Dendritic cell treated with granulocyte-macrophage colony-stimulating factor and Interleukin-4, amounts not matched to agents 40 ng/mL and 50 ng/mL, for 4 days (primary cell): ENCODE data around the gene MVD.

Experiments used
- H3K27ac Mint-ChIP-seq: one replicate; pipeline ENCODE4 v1.8.0; 2022; ENCODE audit warnings: mild to moderate bottlenecking, mixed read lengths
- H3K27me3 Mint-ChIP-seq: one replicate; pipeline ENCODE4 v1.8.0; 2022; ENCODE audit warnings: mild to moderate bottlenecking, mixed read lengths
- H3K36me3 Mint-ChIP-seq: one replicate; pipeline ENCODE4 v1.8.0; 2022; ENCODE audit warnings: low read depth, mixed read lengths
- H3K4me1 Mint-ChIP-seq: one replicate; pipeline ENCODE4 v1.8.0; 2022; ENCODE audit warnings: low read depth, mixed read lengths
- H3K4me3 Mint-ChIP-seq: one replicate; pipeline ENCODE4 v1.8.0; 2022; ENCODE audit warnings: mild to moderate bottlenecking, moderate library complexity, mixed read lengths
- H3K9me3 Mint-ChIP-seq: one replicate; pipeline ENCODE4 v1.8.0; 2022; ENCODE audit warnings: mixed read lengths
- intact Hi-C: fragments of 100-400 bp; cut with micrococcal nuclease; formaldehyde crosslinking; loops from one replicate; pipeline ENCODE4 v1.15.0; 2022

MVD gene

GRCh38 chr16:88665148-88665547 is 2.3 kb upstream of the MVD start:
- Mint-ChIP-seq H3K4me3 (no peak overlapping the region), H3K27ac (no peak overlapping the region), H3K27me3 (peaks cover 2% of the 10 kb centered on the region), H3K36me3 (peaks cover 40% of the 10 kb centered on the region), H3K9me3 (no peaks in the 10 kb centered on the region), H3K4me1 (peaks cover 41% of the 10 kb centered on the region)
- intact Hi-C loops, result no loop called here

DNA sequence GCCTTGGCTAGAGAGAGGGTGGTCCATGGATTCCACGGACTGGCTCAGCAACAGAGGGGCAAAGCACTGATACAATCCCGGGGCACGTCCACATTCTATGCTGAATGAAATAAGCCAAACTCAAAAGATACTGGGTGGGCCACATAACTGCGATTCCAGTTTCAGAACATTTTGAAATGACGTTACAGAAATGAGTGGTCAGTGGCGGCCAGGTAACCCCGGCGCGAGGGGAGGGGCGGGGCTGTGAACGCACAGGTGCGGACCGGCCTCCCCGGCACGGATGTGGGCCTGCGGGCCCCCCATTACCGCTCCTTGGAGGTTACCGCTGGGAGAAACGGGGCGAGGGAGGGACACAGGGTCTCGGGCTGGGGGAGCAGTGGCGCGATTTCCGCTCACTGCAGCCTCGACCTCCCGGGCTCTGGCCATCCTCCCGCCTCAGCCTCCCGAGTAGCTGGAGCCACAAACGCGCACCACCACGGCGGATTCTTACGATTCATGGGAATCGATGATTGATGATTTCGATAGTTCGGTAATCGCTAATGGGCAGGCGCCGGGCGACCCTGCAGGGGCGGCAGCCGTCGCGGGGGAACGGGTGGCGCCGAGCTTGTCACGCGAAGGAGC is 559 bp downstream of the MVD start:
- peaks cover 57% of the 10 kb centered on the region for H3K36me3 Mint-ChIP-seq
- intact Hi-C loops, result no loop called here
- no peaks in the 10 kb centered on the region for H3K9me3 Mint-ChIP-seq
- H3K27ac Mint-ChIP-seq, result peak overlapping the region; percentile 94
- H3K27me3 Mint-ChIP-seq, result peaks cover 2% of the 10 kb centered on the region
- peak overlapping the region; percentile 94 for H3K4me3 Mint-ChIP-seq
- H3K4me1 Mint-ChIP-seq, result peaks cover 32% of the 10 kb centered on the region

GRCh38 chr16:88661468-88661867 is 1.4 kb downstream of the MVD start:
- H3K4me3 Mint-ChIP-seq, result peak overlapping the region; percentile 44
- peaks cover 29% of the 10 kb centered on the region for H3K4me1 Mint-ChIP-seq
- H3K27me3 Mint-ChIP-seq, result peaks cover 2% of the 10 kb centered on the region
- H3K27ac Mint-ChIP-seq, result peak overlapping the region; percentile 17
- H3K9me3 Mint-ChIP-seq, result no peaks in the 10 kb centered on the region
- intact Hi-C loops, result no loop called here
- peaks cover 62% of the 10 kb centered on the region for H3K36me3 Mint-ChIP-seq

- H3K36me3 Mint-ChIP-seq, result peaks cover 75% of the 10 kb centered on the region
- H3K27me3 Mint-ChIP-seq, result peaks cover 2% of the 10 kb centered on the region
- peaks cover 27% of the 10 kb centered on the region for H3K4me1 Mint-ChIP-seq
- no peak overlapping the region for H3K4me3 Mint-ChIP-seq
- no peaks in the 10 kb centered on the region for H3K9me3 Mint-ChIP-seq
- intact Hi-C loops, result loop anchor here (1.0 kb wide), 1 partner anchor 10 kb away; no protein-coding TSS in a partner anchor
- H3K27ac Mint-ChIP-seq, result no peak overlapping the region
Measured at GRCh38 chr16:88659160-88659559, 3.7 kb downstream of the MVD start.

- intact Hi-C loops, result loop anchor here (1.0 kb wide), 1 partner anchor 9 kb away; no protein-coding TSS in a partner anchor
- Mint-ChIP-seq H3K27ac (no peak overlapping the region), H3K27me3 (peaks cover 2% of the 10 kb centered on the region), H3K4me1 (peaks cover 25% of the 10 kb centered on the region), H3K9me3 (no peaks in the 10 kb centered on the region), H3K4me3 (no peak overlapping the region), H3K36me3 (peaks cover 79% of the 10 kb centered on the region)
Measured at GRCh38 chr16:88658714-88659113, 4.2 kb downstream of the MVD start.

DNA sequence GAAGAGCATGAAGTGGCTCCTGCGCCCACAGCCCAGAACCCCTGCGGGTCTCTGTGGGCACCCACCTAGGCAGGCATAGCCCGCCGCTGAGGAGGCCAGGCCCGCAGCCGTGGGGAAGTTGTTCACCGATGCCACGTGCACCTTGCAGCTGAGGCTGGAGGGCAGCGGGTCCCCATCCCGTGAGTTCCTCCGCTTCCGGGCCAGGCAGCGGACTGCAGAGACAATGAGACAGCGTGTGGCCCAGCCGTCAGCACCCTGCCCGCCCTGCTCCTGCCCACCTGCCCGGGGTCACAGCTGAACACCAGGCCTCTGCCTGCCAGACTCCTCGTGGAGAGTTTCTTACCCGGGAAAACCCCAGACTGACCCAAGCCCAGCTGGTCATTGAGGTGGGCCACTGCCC is 5.5 kb downstream of the MVD start:
- intact Hi-C loops, result no loop called here
- no peak overlapping the region for H3K27ac Mint-ChIP-seq
- H3K9me3 Mint-ChIP-seq, result no peaks in the 10 kb centered on the region
- peaks cover 81% of the 10 kb centered on the region for H3K36me3 Mint-ChIP-seq
- H3K27me3 Mint-ChIP-seq, result peaks cover 2% of the 10 kb centered on the region
- no peak overlapping the region for H3K4me3 Mint-ChIP-seq
- peaks cover 25% of the 10 kb centered on the region for H3K4me1 Mint-ChIP-seq

- no peaks in the 10 kb centered on the region for H3K9me3 Mint-ChIP-seq
- H3K27me3 Mint-ChIP-seq, result no peaks in the 10 kb centered on the region
- H3K36me3 Mint-ChIP-seq, result peaks cover 90% of the 10 kb centered on the region
- no peak overlapping the region for H3K27ac Mint-ChIP-seq
- H3K4me1 Mint-ChIP-seq, result peaks cover 25% of the 10 kb centered on the region
- no peak overlapping the region for H3K4me3 Mint-ChIP-seq
- intact Hi-C loops, result no loop called here
Measured at GRCh38 chr16:88656291-88656980, 6.5 kb downstream of the MVD start.

GRCh38 chr16:88655733-88656281 is 7.1 kb downstream of the MVD start:
- peaks cover 25% of the 10 kb centered on the region for H3K4me1 Mint-ChIP-seq
- no peaks in the 10 kb centered on the region for H3K27me3 Mint-ChIP-seq
- H3K9me3 Mint-ChIP-seq, result no peaks in the 10 kb centered on the region
- no peak overlapping the region for H3K27ac Mint-ChIP-seq
- peaks cover 96% of the 10 kb centered on the region for H3K36me3 Mint-ChIP-seq
- intact Hi-C loops, result no loop called here
- H3K4me3 Mint-ChIP-seq, result no peak overlapping the region

- no peaks in the 10 kb centered on the region for H3K27me3 Mint-ChIP-seq
- peaks cover 20% of the 10 kb centered on the region for H3K4me1 Mint-ChIP-seq
- no peak overlapping the region for H3K4me3 Mint-ChIP-seq
- intact Hi-C loops, result no loop called here
- H3K27ac Mint-ChIP-seq, result no peak overlapping the region
- H3K9me3 Mint-ChIP-seq, result no peaks in the 10 kb centered on the region
- peaks cover 100% of the 10 kb centered on the region for H3K36me3 Mint-ChIP-seq
Measured at GRCh38 chr16:88655053-88655732, 7.7 kb downstream of the MVD start.

GRCh38 chr16:88654363-88655052 is 8.4 kb downstream of the MVD start:
- H3K9me3 Mint-ChIP-seq, result no peaks in the 10 kb centered on the region
- intact Hi-C loops, result loop anchor here (5.0 kb wide), 1 partner anchor 33 kb away; the partner anchor contains the start of gene SNAI3
- H3K27me3 Mint-ChIP-seq, result no peaks in the 10 kb centered on the region
- peaks cover 100% of the 10 kb centered on the region for H3K36me3 Mint-ChIP-seq
- H3K27ac Mint-ChIP-seq, result no peak overlapping the region
- no peak overlapping the region for H3K4me3 Mint-ChIP-seq
- peaks cover 22% of the 10 kb centered on the region for H3K4me1 Mint-ChIP-seq

GRCh38 chr16:88653596-88654362 is 9.1 kb downstream of the MVD start:
- Mint-ChIP-seq H3K4me1 (peaks cover 29% of the 10 kb centered on the region), H3K27ac (no peak overlapping the region), H3K9me3 (no peaks in the 10 kb centered on the region), H3K36me3 (peaks cover 100% of the 10 kb centered on the region), H3K4me3 (no peak overlapping the region), H3K27me3 (no peaks in the 10 kb centered on the region)
- intact Hi-C loops, result loop anchor here (5.0 kb wide), 1 partner anchor 34 kb away; the partner anchor contains the start of gene SNAI3

DNA sequence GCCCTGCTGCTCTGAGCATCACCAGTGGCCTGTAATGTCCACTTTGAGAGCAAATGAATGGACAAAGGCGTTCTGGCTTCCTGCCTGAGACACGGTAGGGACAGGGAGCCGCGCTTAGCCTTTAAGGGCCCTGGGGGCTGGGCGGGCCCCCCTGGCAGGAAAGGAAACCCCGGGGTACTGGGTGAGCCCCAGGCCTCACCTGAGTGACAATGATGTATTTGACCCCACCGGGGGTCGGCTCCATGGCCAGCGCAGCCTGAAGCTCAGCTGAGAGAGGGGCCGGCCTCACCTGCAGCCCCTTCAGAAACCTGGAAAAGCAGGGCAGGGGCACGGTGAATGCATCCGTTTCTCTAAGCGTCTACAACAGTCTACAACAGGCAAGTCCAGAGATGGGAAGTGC is 9.8 kb downstream of the MVD start:
- intact Hi-C loops, result loop anchor here (5.0 kb wide), 1 partner anchor 34 kb away; the partner anchor contains the start of gene SNAI3
- Mint-ChIP-seq H3K36me3 (peaks cover 100% of the 10 kb centered on the region), H3K4me1 (peaks cover 36% of the 10 kb centered on the region), H3K4me3 (no peak overlapping the region), H3K27ac (no peak overlapping the region), H3K27me3 (no peaks in the 10 kb centered on the region), H3K9me3 (no peaks in the 10 kb centered on the region)

DNA sequence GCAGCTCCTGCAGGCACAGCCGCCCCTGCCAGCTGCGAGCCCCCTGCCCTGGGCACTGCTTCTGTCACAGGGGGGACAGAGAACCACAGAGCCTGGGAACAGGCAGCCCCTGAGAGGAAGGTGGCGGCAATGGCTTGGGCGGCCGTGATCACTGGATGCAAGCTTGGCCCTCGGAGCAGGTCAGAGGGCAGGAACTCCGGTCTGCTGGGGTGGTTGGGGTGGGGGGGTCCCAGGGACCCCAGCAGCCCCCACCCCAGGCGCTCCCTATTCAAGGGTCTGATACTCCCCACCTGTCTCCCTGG is 10.2 kb downstream of the MVD start:
- Mint-ChIP-seq H3K4me3 (no peak overlapping the region), H3K36me3 (peaks cover 100% of the 10 kb centered on the region), H3K27me3 (no peaks in the 10 kb centered on the region), H3K9me3 (no peaks in the 10 kb centered on the region), H3K27ac (no peak overlapping the region), H3K4me1 (peaks cover 39% of the 10 kb centered on the region)
- intact Hi-C loops, result loop anchor here (5.0 kb wide), 1 partner anchor 35 kb away; the partner anchor contains the start of gene SNAI3
